D721Med (cell line): Measurements from ENCODE around the gene ZFYVE28.

Experiments used
- DNase-seq: peaks from one replicate; pipeline ENCODE4 v3.0.0; 2011; ENCODE audit warnings: low spot score; ENCODE audit not compliant: insufficient read length
- FAIRE-seq: peaks from 2 replicates; lab custom pipeline; 2011; peaks lifted over from hg19 to GRCh38; lab: Jason Lieb, UNC
- TF ChIP-seq, protein P1 (sequence below): IDR thresholded peaks from 2 replicates; pipeline ENCODE4 v1.5.1; 2012; ENCODE audit warnings: mild to moderate bottlenecking, control low read depth; ENCODE audit not compliant: insufficient read depth; ENCODE audit errors: missing control alignments

The ZFYVE28 gene

DNA sequence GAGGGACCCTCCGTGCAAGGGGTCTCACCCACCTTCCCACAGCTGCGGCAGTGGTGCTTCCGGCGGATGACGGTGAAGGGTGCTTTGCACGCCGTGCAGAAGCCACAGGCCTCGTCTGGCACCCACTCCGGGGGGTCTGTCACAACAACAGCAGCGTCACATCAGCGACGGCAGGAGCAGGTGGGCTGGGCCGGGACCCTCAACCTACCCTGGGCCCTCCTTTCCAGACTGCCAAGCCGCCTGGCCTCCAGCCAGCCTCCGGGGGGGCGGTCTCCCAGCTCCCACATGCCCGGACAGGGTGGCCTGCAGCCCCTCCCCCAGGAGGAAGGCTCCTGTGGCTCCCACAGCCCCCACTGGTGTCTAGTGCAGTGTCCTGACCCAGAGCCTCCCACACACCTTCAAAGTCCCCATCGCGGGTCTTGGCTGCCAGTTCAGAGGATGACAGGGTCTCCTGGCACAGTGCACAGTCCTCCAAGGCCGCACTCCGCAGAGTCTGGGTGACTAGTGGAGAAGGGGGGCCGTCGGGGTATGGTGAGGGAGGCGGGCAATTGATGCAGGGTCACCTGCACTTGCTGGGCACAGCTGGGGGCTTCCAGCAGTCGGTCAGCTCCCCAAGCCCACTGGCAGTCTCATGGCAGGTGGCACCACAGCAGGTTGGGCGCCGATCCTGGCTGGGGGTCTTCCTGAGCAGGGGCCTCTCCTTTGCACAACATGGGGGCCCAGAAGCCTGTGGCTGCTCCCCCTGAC lies 147.0 kb downstream of the ZFYVE28 start:
- no peak for DNase-seq
- FAIRE-seq, result no peak
- TF ChIP-seq, protein P1, sequence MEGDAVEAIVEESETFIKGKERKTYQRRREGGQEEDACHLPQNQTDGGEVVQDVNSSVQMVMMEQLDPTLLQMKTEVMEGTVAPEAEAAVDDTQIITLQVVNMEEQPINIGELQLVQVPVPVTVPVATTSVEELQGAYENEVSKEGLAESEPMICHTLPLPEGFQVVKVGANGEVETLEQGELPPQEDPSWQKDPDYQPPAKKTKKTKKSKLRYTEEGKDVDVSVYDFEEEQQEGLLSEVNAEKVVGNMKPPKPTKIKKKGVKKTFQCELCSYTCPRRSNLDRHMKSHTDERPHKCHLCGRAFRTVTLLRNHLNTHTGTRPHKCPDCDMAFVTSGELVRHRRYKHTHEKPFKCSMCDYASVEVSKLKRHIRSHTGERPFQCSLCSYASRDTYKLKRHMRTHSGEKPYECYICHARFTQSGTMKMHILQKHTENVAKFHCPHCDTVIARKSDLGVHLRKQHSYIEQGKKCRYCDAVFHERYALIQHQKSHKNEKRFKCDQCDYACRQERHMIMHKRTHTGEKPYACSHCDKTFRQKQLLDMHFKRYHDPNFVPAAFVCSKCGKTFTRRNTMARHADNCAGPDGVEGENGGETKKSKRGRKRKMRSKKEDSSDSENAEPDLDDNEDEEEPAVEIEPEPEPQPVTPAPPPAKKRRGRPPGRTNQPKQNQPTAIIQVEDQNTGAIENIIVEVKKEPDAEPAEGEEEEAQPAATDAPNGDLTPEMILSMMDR, result no peak

DNA sequence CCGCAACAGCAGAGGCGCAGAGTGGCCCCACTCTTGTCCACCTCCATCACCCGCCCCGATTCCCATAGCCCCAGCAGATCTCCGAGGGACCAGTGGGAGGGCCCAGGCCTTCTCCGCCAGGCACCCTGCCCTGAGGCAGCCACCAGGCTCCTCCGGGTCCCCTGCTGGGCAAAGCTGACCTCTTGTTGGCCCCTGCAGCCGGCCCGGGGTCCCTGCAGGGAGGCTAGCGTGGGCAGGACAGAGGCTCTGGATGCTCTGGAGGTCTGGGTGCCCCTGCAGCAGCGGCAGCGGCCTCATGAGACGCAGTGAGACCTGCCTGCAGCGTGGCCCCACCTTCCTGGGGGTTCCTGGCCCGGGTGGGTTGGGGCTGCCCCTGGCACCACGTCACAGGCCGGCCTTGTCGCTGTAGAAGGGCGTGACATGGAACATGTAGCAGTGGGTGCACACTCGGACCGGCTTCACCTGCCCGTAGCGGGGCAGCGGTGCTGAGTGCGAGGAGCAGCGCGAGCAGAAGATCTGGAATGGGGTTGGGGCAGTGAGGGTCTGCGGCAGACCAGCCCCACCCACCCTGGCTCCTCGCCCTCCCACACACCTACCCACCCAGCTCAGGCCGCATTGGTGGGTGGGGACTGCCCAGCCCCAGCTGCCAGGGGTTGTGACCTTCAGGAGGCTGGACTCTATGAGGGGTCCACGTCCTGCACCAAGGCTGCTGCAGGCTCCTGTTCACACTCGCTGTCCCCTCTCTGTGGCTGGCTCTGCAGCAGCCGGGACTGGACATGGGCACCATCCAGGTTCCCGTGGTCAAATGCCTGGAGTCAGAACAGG lies 147.9 kb downstream of the ZFYVE28 start:
- DNase-seq (no peak), FAIRE-seq (no peak)
- TF ChIP-seq, protein P1, result no peak

DNA sequence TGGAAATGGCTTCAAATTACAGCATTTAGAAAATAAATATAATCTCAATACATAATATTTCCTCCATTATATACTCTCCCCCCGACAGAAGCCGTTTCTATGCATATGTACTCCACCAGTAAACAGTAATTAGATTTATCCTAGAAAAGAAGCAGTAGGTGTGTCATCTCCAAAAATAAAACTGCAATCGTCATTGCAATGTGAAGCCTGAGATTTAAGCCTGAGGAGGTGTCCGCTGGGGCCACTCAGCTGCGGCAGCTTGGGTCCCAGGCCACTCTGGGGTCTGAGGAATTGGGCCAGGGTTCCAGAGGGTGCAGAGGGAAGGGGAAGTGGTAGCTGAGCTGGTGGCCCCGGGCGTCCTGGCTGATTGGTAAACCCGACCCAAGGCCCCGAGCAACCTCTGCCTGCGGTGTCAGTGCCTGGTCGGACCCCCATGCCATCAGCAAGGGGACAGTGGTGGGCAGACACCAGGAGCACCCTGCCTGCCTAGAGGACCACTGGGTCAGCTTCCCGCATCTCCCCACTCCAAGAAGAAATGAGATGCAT lies 148.8 kb downstream of the ZFYVE28 start:
- TF ChIP-seq, protein P1, result no peak
- DNase-seq, result no peak

DNA sequence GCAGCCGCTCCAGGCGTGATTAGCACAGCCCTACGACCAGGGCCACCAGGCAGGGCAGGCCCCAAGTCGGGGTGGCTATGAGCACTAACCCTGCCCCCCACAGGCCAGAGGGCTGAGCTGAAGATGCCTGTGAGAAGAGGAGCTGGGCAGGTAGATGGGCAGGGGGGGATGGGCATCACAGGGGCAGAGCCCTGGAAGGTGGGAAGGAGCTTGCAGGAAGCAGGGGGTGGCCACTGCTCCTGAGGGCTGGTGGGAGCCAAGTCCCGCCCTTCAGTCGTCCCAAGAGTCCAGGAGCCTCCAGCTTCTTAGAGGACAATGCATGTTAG lies 149.3 kb downstream of the ZFYVE28 start:
- FAIRE-seq, result no peak
- DNase-seq, result no peak

More for the DNA sequence above, 148.8 kb downstream of the ZFYVE28 start:
- no peak for FAIRE-seq

DNA sequence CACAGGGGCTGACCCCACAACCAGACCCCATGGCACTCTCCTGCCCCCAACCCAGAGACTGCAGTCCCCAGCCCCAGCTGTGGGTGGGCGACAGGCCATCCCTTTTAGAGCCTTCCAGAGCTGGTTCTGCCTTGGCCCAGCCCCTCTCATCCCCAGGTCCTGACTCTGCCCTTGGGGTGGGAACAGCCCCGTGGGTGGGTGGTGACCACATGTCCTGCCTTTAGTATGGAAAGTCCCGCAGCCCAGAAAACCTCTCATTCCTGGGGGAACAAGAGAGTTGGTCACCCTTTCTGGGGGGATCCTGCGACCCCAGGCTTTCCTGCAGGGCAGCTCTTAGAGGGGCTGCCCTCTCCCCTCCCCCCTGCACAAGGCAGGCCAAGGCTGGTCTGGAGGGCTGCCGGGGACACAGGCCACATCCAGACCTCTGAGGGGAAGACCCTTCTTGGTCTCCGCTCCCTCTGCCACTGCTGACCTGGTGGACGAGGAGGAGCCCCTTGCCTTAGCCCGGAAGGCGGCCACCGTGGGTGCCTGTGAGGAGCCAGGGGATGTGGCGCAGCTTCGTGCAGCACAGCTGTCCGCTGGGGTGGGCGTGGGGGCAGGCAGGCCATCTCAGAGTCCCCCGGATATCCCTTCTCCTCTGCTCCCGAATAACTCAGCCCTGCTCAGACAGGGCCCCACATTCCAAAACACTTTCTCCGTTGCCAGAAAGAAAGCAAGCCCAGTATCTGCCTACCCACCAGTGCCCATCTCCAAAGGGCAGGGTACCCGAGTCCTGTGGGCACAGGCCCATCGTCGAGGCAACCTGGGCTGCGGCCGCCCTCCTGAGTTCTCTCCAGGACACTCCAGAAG lies 149.9 kb downstream of the ZFYVE28 start:
- DNase-seq (no peak), FAIRE-seq (no peak)
- TF ChIP-seq, protein P1, result no peak

More for the DNA sequence above, 149.3 kb downstream of the ZFYVE28 start:
- TF ChIP-seq, protein P1, result no peak

DNA sequence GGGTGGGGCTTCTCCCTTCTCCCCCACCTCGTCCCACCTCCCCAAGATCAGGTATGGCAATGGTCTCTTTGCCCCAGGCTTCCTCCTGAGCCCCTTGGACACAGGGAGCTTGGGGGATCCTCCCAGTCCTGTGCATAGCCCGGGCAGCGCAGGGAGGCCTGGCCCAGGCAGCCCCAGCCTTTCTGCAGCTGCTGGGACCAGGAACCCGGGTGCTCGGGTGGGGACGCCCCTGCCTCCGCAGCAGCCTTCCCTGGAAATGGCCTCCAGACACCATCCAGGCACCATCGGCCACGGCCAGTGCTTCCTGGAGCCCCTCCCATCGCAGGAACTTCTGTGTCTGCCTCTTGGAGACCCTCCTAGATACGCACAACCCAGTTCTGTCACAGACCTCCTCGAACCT lies 150.6 kb downstream of the ZFYVE28 start:
- TF ChIP-seq, protein P1, result no peak
- FAIRE-seq, result no peak
- DNase-seq, result no peak
